GM12878 (cell line): ENCODE data around the gene EYS. TPM values are rescaled to one million over a fixed set of nuclear protein-coding genes. Genes with fewer than 3 reads are reported as not detected.

Experiments
- ATAC-seq: fragments of 200-7000 bp; cut with Tn5 transposase; 3 replicates; pipeline ENCODE4 v1.9.1; 2020; ENCODE audit warnings: mild to moderate bottlenecking, moderate library complexity
- BruUV-seq: library from RNA; stranded (reverse); fragments of 400-500 nt; replicated peaks from 2 replicates; lab custom pipeline; 2021; lab: Mats Ljungman, UMichigan
- CTCF ChIA-PET: fragments of 300-600 bp; sonication (Branson Sonifier 250); formaldehyde crosslinking; extraction: SDS; loops from one replicate; lab custom pipeline; 2021; ENCODE audit warnings: inconsistent platforms; lab: Yijun Ruan, JAX
- POLR2A ChIA-PET: fragments of 350-600 bp; formaldehyde crosslinking; extraction: SDS; loops from one replicate; lab custom pipeline; 2021; ENCODE audit warnings: inconsistent platforms; lab: Charles Lee
- RAD21 ChIA-PET: fragments of 300-600 bp; sonication (Branson Sonifier 250); formaldehyde crosslinking; loops from one replicate; lab custom pipeline; 2023; ENCODE audit warnings: antibody characterized with exemption; ENCODE audit not compliant: unreplicated experiment; lab: Charles Lee
- SMC1A ChIA-PET: fragments of 300-600 bp; sonication (Branson Sonifier 250); formaldehyde crosslinking; loops from one replicate; lab custom pipeline; 2023; ENCODE audit not compliant: unreplicated experiment, uncharacterized antibody; lab: Charles Lee
- DNase-seq: peaks from one replicate; pipeline ENCODE4 v3.0.0-alpha.2; 2011; ENCODE audit warnings: low read depth, low spot score
- FAIRE-seq: peaks from 3 replicates; lab custom pipeline; 2011; peaks lifted over from hg19 to GRCh38; lab: Jason Lieb, UNC
- H2AFZ ChIP-seq: 2 replicates; pipeline ENCODE4 v1.6.0; 2011; ENCODE audit warnings: low read depth, low read length, control low read depth; ENCODE audit not compliant: control insufficient read depth
- H3K27ac ChIP-seq: 2 replicates; pipeline ENCODE4 v1.5.1; 2011; ENCODE audit warnings: control low read depth; ENCODE audit not compliant: control insufficient read depth, insufficient read depth
- H3K27me3 ChIP-seq, 2 experiments: replicated peaks in 1 of 2; 2 replicates each; pipeline versions ENCODE4 v1.6.0 to v1.6.1; 2011; ENCODE audit warnings: low read length in 1 of 2; ENCODE audit not compliant: control insufficient read depth in 2 of 2, insufficient read depth in 2 of 2
- H3K36me3 ChIP-seq, 2 experiments: 2 replicates each; pipeline ENCODE4 v1.5.1; 2011; ENCODE audit warnings: low read length in 1 of 2; ENCODE audit not compliant: control insufficient read depth in 2 of 2, insufficient read depth in 2 of 2
- H3K4me1 ChIP-seq: 2 replicates; pipeline ENCODE4 v1.6.1; 2011; ENCODE audit warnings: mild to moderate bottlenecking, low read length, moderate library complexity, mixed read lengths; ENCODE audit not compliant: control insufficient read depth, insufficient read depth
- H3K4me2 ChIP-seq: 2 replicates; pipeline ENCODE4 v1.6.0; 2011; ENCODE audit warnings: control low read depth; ENCODE audit not compliant: control insufficient read depth, insufficient read depth
- H3K4me3 ChIP-seq: fragments of 200-600 bp; sonication (generic); 2 replicates; pipeline ENCODE4 v1.5.1; 2016
- H3K79me2 ChIP-seq: 2 replicates; pipeline ENCODE4 v1.6.0; 2011; ENCODE audit warnings: low read length; ENCODE audit not compliant: control insufficient read depth, insufficient read depth
- H3K9ac ChIP-seq: 2 replicates; pipeline ENCODE4 v1.8.0; 2011; ENCODE audit warnings: low read length, control low read depth, mixed read lengths; ENCODE audit not compliant: control insufficient read depth, insufficient read depth
- H3K9me3 ChIP-seq: replicated peaks from 3 replicates; pipeline ENCODE4 v1.5.1; 2011; ENCODE audit warnings: mild to moderate bottlenecking, low read length; ENCODE audit not compliant: control insufficient read depth, insufficient read depth
- H4K20me1 ChIP-seq: 2 replicates; pipeline ENCODE4 v1.6.0; 2011; ENCODE audit not compliant: control insufficient read depth, insufficient read depth
- CEBPB ChIP-seq, 2 experiments: fragments of 150-350 bp in 1 of 2; IDR thresholded peaks; 2 replicates each; pipeline ENCODE4 v1.6.1; 2012 to 2014; ENCODE audit warnings: low read depth in 2 of 2, low read length in 2 of 2, borderline replicate concordance in 1 of 2, inconsistent platforms in 1 of 2
- EP300 ChIP-seq, 2 experiments: fragments of 150-350 bp in 1 of 2; IDR thresholded peaks; 2 replicates each; pipeline ENCODE4 v1.6.1; 2011 to 2012; ENCODE audit warnings: low read depth in 2 of 2, low read length in 2 of 2, borderline replicate concordance in 1 of 2, improper control_type of control experiment in 1 of 2, inconsistent platforms in 1 of 2; ENCODE audit not compliant: control insufficient read depth in 1 of 2
- MYC ChIP-seq: IDR thresholded peaks from 2 replicates; pipeline ENCODE4 v1.6.1; 2011; ENCODE audit warnings: mild to moderate bottlenecking, low read length, moderate library complexity, inconsistent platforms; ENCODE audit not compliant: insufficient read depth, insufficient replicate concordance, insufficient read length, severe bottlenecking
- POLR2AphosphoS2 ChIP-seq: IDR thresholded peaks from 2 replicates; pipeline ENCODE4 v1.6.1; 2011; ENCODE audit warnings: low read depth, mild to moderate bottlenecking, low read length, improper control_type of control experiment, moderate library complexity
- REST ChIP-seq: IDR thresholded peaks from 2 replicates; pipeline ENCODE4 v1.6.1; 2012; ENCODE audit warnings: mild to moderate bottlenecking, low read depth, low read length
- SMAD5 ChIP-seq: IDR thresholded peaks from 2 replicates; pipeline ENCODE4 v1.6.1; 2016; ENCODE audit warnings: antibody characterized with exemption, low read depth
- SREBF1 ChIP-seq: IDR thresholded peaks from 2 replicates; pipeline ENCODE4 v1.6.1; 2012; ENCODE audit warnings: mild to moderate bottlenecking, low read length
- TARDBP ChIP-seq: IDR thresholded peaks from 2 replicates; pipeline ENCODE4 v1.6.1; 2016; ENCODE audit warnings: borderline replicate concordance
- TCF3 ChIP-seq: IDR thresholded peaks from 2 replicates; pipeline ENCODE4 v1.6.1; 2012; ENCODE audit warnings: low read depth, mild to moderate bottlenecking, low read length, borderline replicate concordance; ENCODE audit not compliant: insufficient read depth
- YY1 ChIP-seq: IDR thresholded peaks from 2 replicates; pipeline ENCODE4 v1.6.1; 2011; ENCODE audit warnings: low read depth, mild to moderate bottlenecking, low read length
- ZNF217 ChIP-seq: fragments of 450-650 bp; IDR thresholded peaks from 2 replicates; pipeline ENCODE4 v1.6.1; 2017; ENCODE audit warnings: antibody characterized with exemption, mild to moderate bottlenecking
- WGBS: methylation state at CpG from one replicate; pipeline ENCODE4 v1.1.6; 2016; ENCODE audit warnings: low lambda C conversion rate; ENCODE audit not compliant: insufficient replicate concordance, insufficient coverage; ENCODE audit errors: missing lambda C conversion rate; 5-methylcytosine and 5-hydroxymethylcytosine counted together
- in situ Hi-C: fragments of 300-500 bp; cut with MboI; formaldehyde crosslinking; loops from 9 replicates; pipeline ENCODE4 v1.14.3; 2018; ENCODE audit warnings: mixed read lengths
- intact Hi-C: fragments of 100-400 bp; cut with micrococcal nuclease; formaldehyde crosslinking; loops from one replicate; pipeline ENCODE4 v1.14.2; 2022; ENCODE audit not compliant: unreplicated experiment
- polyA plus RNA-seq, 11 experiments: library from polyadenylated mRNA; depleted of rRNA in 4 of 11; unstranded in 6 of 11; stranded (reverse) in 5 of 11; fragments of >200 nt; fragmentation: Nextera tagmentation in 4 of 11; fragmentation: Illumina TruSeq in 1 of 11; extraction: Ambion mirVana in 4 of 11; extraction: Trizol in 1 of 11; gene quantifications; 1 replicate in 1 of 11; 2 replicates in 10 of 11; pipeline versions ENCODE4 v1.2.1 to v1.2.3, GENCODE V29; 2011 to 2016; ENCODE audit warnings: inconsistent platforms in 2 of 11, missing spikeins in 2 of 11, low read depth in 1 of 11
- total RNA-seq, 4 experiments: library from RNA; depleted of rRNA in 3 of 4; stranded (reverse); fragments of >200 nt in 3 of 4; fragmentation: Illumina TruSeq in 1 of 4; extraction: Trizol in 1 of 4; gene quantifications; 2 replicates each; pipeline versions ENCODE4 v1.2.1 to v1.2.3, GENCODE V29; 2013 to 2021

Gene EYS
- total and polyA plus RNA-seq, 10 of the 15 experiments (the other 5 are each of a cell fraction or from before 2014, with no cell fraction given), result under 0.01 to 0.14 (median 0.02) TPM; not detected in 1

GRCh38 chr6:64121011-64121565, 1585.9 kb downstream of the EYS start (continued):
- TF ChIP-seq REST, result no peak
- no peak for TF ChIP-seq TCF3

- no peak for FAIRE-seq
Observed at GRCh38 chr6:64113704-64114103, 1593.3 kb downstream of the EYS start.

More at GRCh38 chr6:64113704-64114103, 1593.3 kb downstream of the EYS start:
- POLR2A ChIA-PET, result no interaction called here
- no peak overlapping the region for H3K9ac ChIP-seq
- intact Hi-C loops, result no loop called here
- in situ Hi-C loops, result no loop called here
- SMC1A ChIA-PET, result interaction anchor here (0.9 to 1.3 kb wide), 4 partner anchors 9 to 19 kb away, joined by 3 to 4 read pairs (median 3); no protein-coding TSS in a partner anchor
- H3K4me1 ChIP-seq, result no peaks in the 10 kb centered on the region
- H3K36me3 ChIP-seq, result no peaks in the 10 kb centered on the region
- no peak overlapping the region for H3K4me3 ChIP-seq
- no peak overlapping the region for H2AFZ ChIP-seq
- no peak for TF ChIP-seq YY1
- no peak for TF ChIP-seq ZNF217
- TF ChIP-seq POLR2AphosphoS2, result no peak
- no peak for TF ChIP-seq EP300 (IDR thresholded peaks at IDR 0.05; ENCODE audit: borderline replicate concordance in 1 of 2, control insufficient read depth in 1 of 2, low read depth in 2 of 2, low read length in 2 of 2)
- TF ChIP-seq CEBPB (IDR thresholded peaks at IDR 0.05; ENCODE audit: borderline replicate concordance in 1 of 2, low read depth in 2 of 2, low read length in 2 of 2), result no peak
- no peak for TF ChIP-seq TARDBP
- no peak for TF ChIP-seq SREBF1
- no peak for TF ChIP-seq SMAD5
- TF ChIP-seq MYC, result no peak
- RAD21 ChIA-PET, result no interaction called here
- no TSS peak for BruUV-seq
- H3K27me3 ChIP-seq, result no peaks in the 10 kb centered on the region
- no peak for DNase-seq
- ATAC-seq, result peak; percentile 33; the same call in 1 of the 3 replicates
- no peaks in the 10 kb centered on the region for H3K9me3 ChIP-seq
- no peak overlapping the region for H3K27ac ChIP-seq
- H4K20me1 ChIP-seq, result no peaks in the 10 kb centered on the region
- H3K79me2 ChIP-seq, result no peaks in the 10 kb centered on the region
- WGBS, result 14% methylated on average over 3 of the region's 3 CpGs
- H3K4me2 ChIP-seq, result no peak overlapping the region
- CTCF ChIA-PET, result interaction anchor here (1.3 kb wide), 1 partner anchor 218 kb away, joined by 3 read pairs; no protein-coding TSS in a partner anchor
